HK-2 (cell line): ENCODE data around the gene FGA.
"Not testable (repeated sequence)": the region's sequence is repeated elsewhere in the genome, so short reads cannot be mapped to it uniquely, and the experiment has no call there.

ENCODE experiments used
- DNase-seq: peaks from one replicate; pipeline ENCODE4 v3.0.0-alpha.2; 2018; ENCODE audit not compliant: unreplicated experiment

The FGA gene

DNA sequence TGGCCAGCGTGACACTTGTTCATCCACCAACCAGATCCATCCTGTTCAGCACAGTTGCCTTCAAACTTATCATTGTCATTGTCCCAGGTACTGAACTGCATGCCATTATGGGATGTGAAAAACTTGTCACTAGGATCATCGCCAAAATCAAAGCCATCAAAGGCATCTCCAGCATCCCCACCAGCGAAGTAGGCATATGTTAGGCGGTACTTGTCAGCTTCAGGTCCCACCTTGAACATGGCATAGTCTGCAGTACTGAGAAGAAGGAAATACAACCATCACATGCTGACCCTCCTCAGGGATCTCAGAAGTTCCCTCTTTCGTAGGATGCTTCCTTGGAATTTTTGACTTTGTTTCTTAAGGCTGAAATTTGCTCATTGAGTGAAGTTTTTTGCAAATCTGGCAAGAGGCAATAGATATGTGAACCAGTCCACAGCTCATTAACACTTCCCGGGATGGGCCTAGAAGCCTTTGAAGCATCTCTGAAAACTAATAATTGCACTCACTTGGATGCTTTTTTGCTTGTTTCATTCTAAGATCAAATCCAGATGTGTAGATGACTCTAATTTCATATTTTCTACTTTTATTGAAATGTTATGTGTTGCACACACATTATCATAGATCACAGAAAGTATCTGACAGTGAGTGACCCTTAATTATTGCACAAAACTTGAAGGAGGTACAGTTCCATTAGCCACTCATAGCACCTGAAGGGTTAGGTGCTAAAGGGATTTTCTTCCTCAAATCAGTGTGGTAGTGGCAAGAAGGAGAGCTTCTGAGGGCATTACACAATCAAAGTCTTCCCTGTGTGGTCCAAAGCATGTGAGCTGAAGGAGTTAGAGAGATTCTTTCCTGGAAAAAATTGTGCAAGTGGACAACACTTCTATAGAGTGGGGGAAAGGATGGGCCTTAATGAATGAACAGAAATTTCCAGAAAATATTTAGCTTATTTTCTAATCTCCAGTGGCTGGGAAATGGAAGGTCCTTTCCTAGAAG is 16.5 kb upstream of the FGA start:
- no peak for DNase-seq

DNA sequence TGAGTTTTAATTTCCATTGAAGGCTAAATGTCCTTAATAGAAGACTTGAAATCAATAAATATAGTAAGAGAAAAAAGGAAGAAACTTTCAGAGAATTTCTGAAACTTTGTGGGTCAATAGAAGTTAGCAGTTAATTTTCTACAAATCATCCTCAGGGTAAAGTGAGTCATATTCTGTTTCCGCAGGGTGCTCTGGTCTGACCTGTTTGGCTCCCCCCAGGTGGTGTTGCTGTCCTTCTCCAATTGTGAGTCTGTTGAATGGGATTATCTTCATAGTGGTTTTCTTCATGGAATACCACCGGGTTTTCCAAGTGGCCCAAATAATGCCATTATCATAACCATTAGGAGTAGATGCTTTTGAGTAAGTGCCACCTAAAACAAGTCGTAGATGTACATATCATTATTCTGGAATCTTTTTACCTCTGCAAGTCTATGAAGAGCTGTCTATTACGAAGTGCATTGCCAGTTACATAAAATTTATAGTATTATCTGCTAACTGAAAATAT is 14.2 kb upstream of the FGA start:
- DNase-seq: no peak

- no peak for DNase-seq
Measured at GRCh38 chr4:154603033-154603943, 12.7 kb upstream of the FGA start.

- DNase-seq: no peak
Measured at GRCh38 chr4:154602404-154603020, 12.0 kb upstream of the FGA start.

DNA sequence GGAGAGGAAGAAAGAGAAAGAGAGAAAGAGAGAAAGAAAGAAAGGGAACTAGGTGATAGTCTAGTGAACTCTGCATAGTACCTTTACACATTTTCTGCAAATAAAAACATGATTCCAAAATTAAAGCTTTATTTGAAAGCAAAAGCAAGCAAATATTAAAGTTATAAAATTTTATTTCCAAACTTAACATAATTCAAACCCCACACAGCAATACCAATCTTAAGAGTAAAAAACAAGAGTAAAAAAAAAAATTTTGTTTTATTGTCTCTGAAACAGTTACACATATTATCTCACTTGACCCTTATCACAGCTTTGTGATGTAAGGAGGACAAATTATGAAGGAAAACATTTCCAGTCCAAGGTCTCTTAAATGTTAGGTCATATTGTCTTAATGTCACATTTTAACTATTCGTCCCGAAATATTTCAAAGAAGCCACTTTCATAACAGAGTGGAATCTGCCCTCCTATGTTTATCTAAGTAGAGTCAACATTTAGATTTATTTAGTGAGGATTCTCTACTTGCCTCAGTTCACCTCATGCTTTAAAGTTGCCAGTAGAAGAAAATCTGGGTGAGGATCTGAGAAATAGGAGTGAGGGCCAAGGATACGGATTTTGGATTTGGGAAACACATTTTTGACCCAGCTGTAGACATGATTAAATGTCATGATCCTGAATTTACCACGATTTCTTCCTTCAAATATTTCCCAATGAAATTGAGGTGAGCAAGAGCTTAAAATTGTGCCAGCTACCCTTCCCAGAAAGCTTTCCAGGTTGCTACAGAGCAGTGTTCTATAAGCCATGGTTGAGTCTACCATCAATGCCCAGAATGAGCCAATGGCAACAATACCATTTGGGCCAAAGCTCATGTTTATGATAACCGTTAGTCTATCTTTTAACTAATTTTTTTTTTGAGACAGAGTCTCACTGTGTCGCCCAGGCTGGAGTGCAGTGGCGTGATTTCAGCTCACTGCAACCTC is 7.5 kb upstream of the FGA start:
- no peak for DNase-seq

GRCh38 chr4:154597281-154597680 is 6.7 kb upstream of the FGA start:
- not testable (repeated sequence) for DNase-seq

- no peak for DNase-seq
Measured at GRCh38 chr4:154595807-154596206, 5.3 kb upstream of the FGA start.

GRCh38 chr4:154594343-154594742 is 3.8 kb upstream of the FGA start:
- not testable (repeated sequence) for DNase-seq

DNA sequence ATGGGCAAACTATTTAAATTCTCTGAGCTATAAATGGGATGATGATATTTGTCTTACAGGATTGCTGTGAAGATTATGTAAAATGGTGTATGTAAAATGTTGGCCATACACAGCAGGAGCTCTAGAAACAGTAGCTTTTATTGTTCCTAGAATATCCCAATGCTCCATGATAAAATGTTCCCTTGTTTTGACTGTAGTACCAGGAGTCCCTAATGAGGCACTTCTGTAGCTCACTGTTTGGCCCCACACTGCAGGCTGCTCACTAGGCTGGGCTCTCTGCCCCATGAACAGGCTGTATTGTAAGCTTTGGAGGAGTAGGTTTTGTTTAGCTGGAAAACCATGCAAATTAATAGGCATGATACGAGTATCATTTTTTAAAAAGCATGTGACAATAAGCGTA is 3.3 kb upstream of the FGA start:
- no peak for DNase-seq

DNA sequence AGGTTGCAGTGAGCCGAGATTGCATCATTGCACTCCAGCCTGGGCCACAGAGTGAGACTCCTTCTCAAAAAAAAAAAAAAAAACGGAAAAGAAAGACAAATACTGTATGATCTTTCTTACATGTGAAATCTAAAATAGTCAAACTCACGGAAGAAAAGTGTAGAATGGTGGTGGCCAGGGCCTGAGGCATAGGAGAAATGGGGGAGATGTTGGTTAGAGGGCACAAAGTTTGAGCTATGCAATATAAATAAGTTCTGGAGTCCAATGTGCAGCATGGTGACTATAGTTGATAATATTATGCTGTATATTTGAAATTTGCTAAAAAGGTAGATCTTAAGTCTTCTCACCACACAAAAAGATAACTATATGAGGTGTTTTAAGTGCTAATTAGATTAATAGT is 1.3 kb upstream of the FGA start:
- DNase-seq: no peak

DNA sequence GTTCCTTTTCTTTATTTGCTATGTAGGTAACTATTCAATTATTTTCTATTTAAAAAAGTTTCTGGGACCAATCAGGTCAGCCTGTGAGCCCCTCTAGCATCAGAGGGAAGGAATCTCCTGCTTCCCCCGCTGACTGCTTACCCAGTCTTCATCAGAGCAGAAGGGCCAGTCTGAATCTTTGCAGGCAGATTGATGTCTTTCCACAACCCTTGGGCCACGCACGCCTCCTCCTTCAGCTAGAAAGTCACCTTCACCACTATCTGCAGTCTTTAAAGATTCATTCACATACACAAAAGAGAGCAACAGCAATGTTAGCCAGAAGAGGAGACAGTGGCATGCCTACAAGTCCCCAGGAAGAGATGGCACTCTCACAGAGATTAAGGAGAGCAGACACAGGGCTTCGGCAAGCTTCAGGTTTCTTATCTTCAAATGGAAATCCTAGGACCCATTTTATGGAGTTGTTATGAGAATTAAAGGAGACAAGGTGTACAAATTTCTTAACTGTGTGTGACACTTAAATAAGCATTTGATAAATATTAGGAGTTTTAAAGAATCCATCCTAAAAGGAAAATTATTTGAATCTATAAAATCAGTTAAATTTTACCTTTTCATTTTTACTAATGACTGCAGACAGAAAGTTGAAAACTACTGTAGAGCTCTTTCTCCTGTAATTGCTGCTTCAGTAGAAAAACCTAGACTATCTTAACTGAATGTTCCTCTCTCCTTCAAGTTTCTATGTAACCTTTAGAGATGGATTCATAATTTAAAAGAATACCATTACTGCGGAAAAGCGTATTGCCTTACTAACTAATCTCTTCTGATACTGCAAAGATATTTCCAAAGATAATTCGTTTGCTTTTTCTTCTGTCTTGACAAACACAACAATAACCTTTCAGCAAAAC is 995 bp downstream of the FGA start:
- no peak for DNase-seq

DNA sequence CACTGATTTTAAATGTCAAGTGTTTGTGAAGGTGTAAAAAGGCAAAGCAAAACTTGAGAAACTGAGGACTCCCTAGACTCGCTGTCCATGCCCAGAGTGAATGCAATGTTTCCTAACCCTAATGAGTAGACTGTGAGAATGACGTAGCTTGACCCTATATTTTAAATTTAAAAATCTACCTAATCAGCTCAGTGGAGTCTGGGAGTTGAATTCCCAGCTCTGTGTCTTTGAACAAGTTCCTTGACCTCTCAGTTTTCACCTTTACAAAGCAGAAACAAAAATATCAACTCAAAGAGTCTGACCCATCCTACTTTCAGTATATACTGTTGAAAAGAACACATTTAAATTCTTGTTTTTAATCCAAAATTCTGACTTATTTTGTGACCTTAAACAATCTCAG is 2.3 kb downstream of the FGA start:
- DNase-seq: no peak

DNA sequence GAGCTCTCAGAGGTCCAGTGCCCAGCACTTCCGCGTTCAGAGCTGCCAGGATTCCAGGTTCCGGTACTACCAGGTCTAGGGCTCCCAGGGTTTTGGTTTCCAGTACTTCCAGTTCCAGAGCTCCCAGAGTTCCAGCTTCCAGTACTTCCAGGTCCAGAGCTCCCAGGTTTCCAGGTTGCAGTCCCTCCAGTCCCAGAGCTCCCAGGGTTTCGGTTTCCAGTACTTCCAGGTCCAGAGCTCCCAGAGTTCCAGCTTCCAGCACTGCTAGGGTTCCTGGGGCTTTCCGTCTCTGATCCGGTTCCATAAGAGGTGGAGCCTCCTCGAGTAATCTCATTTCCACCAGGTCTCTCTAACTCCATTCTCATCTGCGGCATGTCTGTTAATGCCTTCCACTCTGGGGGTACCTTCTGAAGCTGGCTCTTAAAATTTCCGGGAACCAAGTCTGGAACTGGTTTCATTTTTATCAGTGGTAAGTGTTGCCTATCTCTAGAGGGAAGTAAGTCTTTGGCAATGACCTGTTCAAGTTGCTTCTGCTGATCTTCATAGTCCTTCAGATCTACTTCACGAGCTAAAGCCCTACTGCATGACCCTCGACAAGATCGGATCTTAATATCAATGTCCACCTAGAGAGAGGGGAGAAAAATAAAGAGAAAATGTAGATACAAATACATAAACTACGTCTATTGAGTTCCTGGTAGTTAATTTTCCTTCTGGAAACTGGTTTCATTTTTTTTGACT is 4.1 kb downstream of the FGA start:
- no peak for DNase-seq

- DNase-seq: no peak
Measured at GRCh38 chr4:154585369-154586018, 5.0 kb downstream of the FGA start.

- DNase-seq: no peak
Measured at GRCh38 chr4:154584259-154584658, 6.3 kb downstream of the FGA start.

GRCh38 chr4:154583677-154584076 is 6.9 kb downstream of the FGA start:
- DNase-seq: no peak

- no peak for DNase-seq
Measured at GRCh38 chr4:154583230-154583629, 7.3 kb downstream of the FGA start.

GRCh38 chr4:154582723-154583122 is 7.8 kb downstream of the FGA start:
- DNase-seq: no peak
